Measurements from ENCODE around the gene CORO7. TPM values are rescaled to one million over a fixed set of nuclear protein-coding genes. Genes with fewer than 3 reads are reported as not detected.

The CORO7 gene
- total RNA-seq, 4 donors from 2014 or later: 11.0 to 38.9 (median 17.8) TPM

DNA sequence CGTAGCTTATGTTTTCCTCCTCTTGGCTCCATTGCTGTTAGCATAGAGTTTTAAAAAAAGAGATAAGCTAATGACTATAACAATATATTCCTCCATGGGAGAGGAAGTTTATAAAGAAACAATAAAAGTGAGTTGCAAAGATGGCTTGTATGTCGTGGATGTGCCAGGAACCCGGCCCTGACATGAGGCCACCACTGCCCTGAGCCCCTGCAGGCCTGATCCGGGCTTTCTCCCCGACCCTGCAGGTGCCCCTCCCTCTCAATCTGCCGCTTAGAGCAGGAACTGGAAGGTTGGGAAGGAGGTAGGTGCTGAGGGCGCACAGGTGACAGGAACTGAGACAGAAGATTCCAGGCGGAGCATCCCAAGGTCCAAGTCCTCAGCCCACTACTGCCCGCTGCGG is 76.9 kb downstream of the CORO7 start:
- Histone ChIP-seq H3K4me1 (peaks cover 0 to 29% (median 4%) of the 10 kb centered on the region in 3 donors), H3K27ac (peak overlapping the region in 3 of 4 donors; percentile 19 to 45 (median 23))
- TF ChIP-seq CTCF (IDR thresholded peaks at IDR 0.05) (no peak), EP300 (IDR thresholded peaks at IDR 0.05) (no peak), POLR2A (IDR thresholded peaks at IDR 0.05) (no peak), POLR2AphosphoS5 (IDR thresholded peaks at IDR 0.05) (no peak)

DNA sequence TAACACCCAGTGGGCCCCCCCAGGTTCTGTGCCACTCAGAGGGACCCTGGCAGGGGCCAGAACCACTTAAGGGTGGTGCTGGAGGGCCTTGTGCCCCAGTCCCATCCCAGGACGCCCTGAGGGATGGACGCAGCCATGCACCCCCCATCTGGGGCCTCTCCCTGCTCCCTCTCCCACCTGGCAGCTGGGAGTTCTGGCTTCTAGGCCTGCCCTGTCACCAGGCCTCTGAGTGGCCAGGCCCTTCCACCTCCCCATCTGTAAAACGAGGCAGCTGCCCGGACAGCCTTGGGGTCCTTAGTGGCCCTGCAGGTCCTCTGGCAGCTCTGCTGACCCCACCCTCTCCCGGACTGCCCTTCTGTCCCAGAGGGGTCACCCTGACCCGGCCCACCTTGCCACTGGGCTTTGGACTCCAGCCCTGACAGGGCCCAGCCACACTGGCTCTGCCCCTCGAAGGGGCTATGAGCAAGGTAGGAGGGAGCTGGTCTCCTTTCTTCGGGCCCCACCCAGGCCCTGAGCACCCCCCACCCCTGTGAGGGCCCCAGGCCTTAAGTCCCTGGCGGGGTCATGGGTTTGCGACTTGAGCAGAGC is 77.6 kb downstream of the CORO7 start:
- no peaks in the 10 kb centered on the region for H3K27me3 ChIP-seq
- no peaks in the 10 kb centered on the region for H3K9me3 ChIP-seq
- TF ChIP-seq EP300 (IDR thresholded peaks at IDR 0.05): no peak
- TF ChIP-seq CTCF (IDR thresholded peaks at IDR 0.05): no peak
- no peak for TF ChIP-seq POLR2A (IDR thresholded peaks at IDR 0.05)
- TF ChIP-seq POLR2AphosphoS5 (IDR thresholded peaks at IDR 0.05): no peak
- H3K4me1 ChIP-seq: peaks cover 0 to 29% (median 4%) of the 10 kb centered on the region in 3 donors
- peak overlapping the region in 2 of 4 donors; percentile 20 to 45 for H3K27ac ChIP-seq
- H3K4me3 ChIP-seq: no peak overlapping the region
- peaks cover 0 to 73% of the 10 kb centered on the region in 2 donors for H3K36me3 ChIP-seq
- ATAC-seq: no peak
- WGBS, 2 donors (ENCODE audit: low coverage in 1 of 2): 20% methylated on average over 1 of the region's 10 CpGs; no CpG with 5 or more reads in 1 of the 2 donors

More for the DNA sequence above, 76.9 kb downstream of the CORO7 start:
- WGBS, 2 donors (ENCODE audit: low coverage in 1 of 2): 61 to 80% methylated on average over 1 to 7 of the region's 10 CpGs
- H3K36me3 ChIP-seq: peaks cover 0 to 69% of the 10 kb centered on the region in 2 donors
- no peak for ATAC-seq
- no peak overlapping the region for H3K4me3 ChIP-seq
- H3K9me3 ChIP-seq: no peaks in the 10 kb centered on the region
- H3K27me3 ChIP-seq: no peaks in the 10 kb centered on the region

- Histone ChIP-seq H3K27me3 (no peaks in the 10 kb centered on the region), H3K4me1 (peaks cover 0 to 29% (median 4%) of the 10 kb centered on the region in 3 donors), H3K36me3 (peaks cover 0 to 80% of the 10 kb centered on the region in 2 donors), H3K27ac (peak overlapping the region in 1 of 4 donors; percentile 45), H3K9me3 (no peaks in the 10 kb centered on the region), H3K4me3 (no peak overlapping the region)
- no peak for TF ChIP-seq POLR2AphosphoS5 (IDR thresholded peaks at IDR 0.05)
- no peak for TF ChIP-seq EP300 (IDR thresholded peaks at IDR 0.05)
- no peak for TF ChIP-seq CTCF (IDR thresholded peaks at IDR 0.05)
- no peak for TF ChIP-seq POLR2A (IDR thresholded peaks at IDR 0.05)
- WGBS, 2 donors (ENCODE audit: low coverage in 1 of 2): no CpG with 5 or more reads among the region's 12 CpGs
- no peak for ATAC-seq
Measured at GRCh38 chr16:4338125-4338582, 78.2 kb downstream of the CORO7 start.

- peaks cover 0 to 85% of the 10 kb centered on the region in 2 donors for H3K36me3 ChIP-seq
- no CpG with 5 or more reads among the region's 12 CpGs for WGBS, 2 donors (ENCODE audit: low coverage in 1 of 2)
- TF ChIP-seq CTCF (IDR thresholded peaks at IDR 0.05) (no peak), POLR2AphosphoS5 (IDR thresholded peaks at IDR 0.05) (no peak), EP300 (IDR thresholded peaks at IDR 0.05) (no peak), POLR2A (IDR thresholded peaks at IDR 0.05) (no peak)
- peaks cover 0 to 29% (median 4%) of the 10 kb centered on the region in 3 donors for H3K4me1 ChIP-seq
- ATAC-seq: no peak
- peak overlapping the region in 2 of 4 donors; percentile 4 to 14 for H3K27ac ChIP-seq
- no peak overlapping the region for H3K4me3 ChIP-seq
- H3K27me3 ChIP-seq: no peaks in the 10 kb centered on the region
- no peaks in the 10 kb centered on the region for H3K9me3 ChIP-seq
Measured at GRCh38 chr16:4337540-4338088, 78.8 kb downstream of the CORO7 start.

All from gastroesophageal sphincter (tissue), 4 donors.